Activated T-cell treated with anti-CD3 and anti-CD28 coated beads, Interleukin-2, amount 50 U/mL, for 72 hours (primary cell): ENCODE data around the gene ASL. TPM values are rescaled to one million over a fixed set of nuclear protein-coding genes. Genes with fewer than 3 reads are reported as not detected.
"Not testable (repeated sequence)": the region's sequence is repeated elsewhere in the genome, so short reads cannot be mapped to it uniquely, and the experiment has no call there.

ENCODE experiments used
- ATAC-seq, 2 donors: fragments of 150-1000 bp; cut with Tn5 transposase; replicated peaks in 1 of 2; 2 replicates each; pipeline ENCODE4 v1.10.0; 2021; ENCODE audit warnings: moderate library complexity in 2 of 2, mild to moderate bottlenecking in 1 of 2
- DNase-seq, 2 donors: peaks; one replicate each; pipeline ENCODE4 v3.0.0; 2021 to 2022; ENCODE audit warnings: mixed read lengths in 1 of 2
- H3K27ac Mint-ChIP-seq: one replicate; pipeline ENCODE4 v1.8.0; 2022; ENCODE audit warnings: mild to moderate bottlenecking, moderate library complexity, mixed read lengths
- H3K27me3 Mint-ChIP-seq: one replicate; pipeline ENCODE4 v1.8.0; 2022; ENCODE audit warnings: low read depth, mixed read lengths
- H3K36me3 Mint-ChIP-seq, 2 donors: one replicate each; pipeline ENCODE4 v1.8.0; 2022; ENCODE audit warnings: mixed read lengths in 2 of 2, mild to moderate bottlenecking in 1 of 2; ENCODE audit not compliant: insufficient read depth in 2 of 2
- H3K4me1 Mint-ChIP-seq: one replicate; pipeline ENCODE4 v1.8.0; 2022; ENCODE audit warnings: low read depth, mixed read lengths
- H3K4me3 Mint-ChIP-seq, 2 donors: one replicate each; pipeline ENCODE4 v1.8.0; 2022; ENCODE audit warnings: mild to moderate bottlenecking in 2 of 2, mixed read lengths in 2 of 2, moderate library complexity in 2 of 2
- H3K9me3 Mint-ChIP-seq, 2 donors: one replicate each; pipeline ENCODE4 v1.8.0; 2022; ENCODE audit warnings: mixed read lengths in 2 of 2
- total RNA-seq, 2 donors: library from RNA; stranded (reverse); gene quantifications; one replicate each; pipeline ENCODE4 v1.2.3, GENCODE V29; 2022

Gene ASL
- total RNA-seq: 10 to 100 TPM; 13.8 to 16.6 TPM

- Mint-ChIP-seq H3K36me3 (no peaks in the 10 kb centered on the region), H3K9me3 (no peaks in the 10 kb centered on the region), H3K4me1 (peaks cover 17% of the 10 kb centered on the region), H3K27me3 (no peaks in the 10 kb centered on the region), H3K27ac (peak within 1 kb of the TSS; percentile 60), H3K4me3 (peak within 1 kb of the TSS; percentile 86 to 90)
- ATAC-seq (peak; percentile 98), DNase-seq (peak; percentile 96)
Observed at GRCh38 chr7:66075590-66076461, at the start of gene ASL. TSS of gene ASL (plus strand) at chr7:66075819. CDS start at chr7:66076082, 263 bp downstream.

- H3K27ac Mint-ChIP-seq, DNase-seq: not testable (repeated sequence)
Observed at GRCh38 chr7:66028342-66028741, 47.3 kb upstream of the ASL start.

DNA sequence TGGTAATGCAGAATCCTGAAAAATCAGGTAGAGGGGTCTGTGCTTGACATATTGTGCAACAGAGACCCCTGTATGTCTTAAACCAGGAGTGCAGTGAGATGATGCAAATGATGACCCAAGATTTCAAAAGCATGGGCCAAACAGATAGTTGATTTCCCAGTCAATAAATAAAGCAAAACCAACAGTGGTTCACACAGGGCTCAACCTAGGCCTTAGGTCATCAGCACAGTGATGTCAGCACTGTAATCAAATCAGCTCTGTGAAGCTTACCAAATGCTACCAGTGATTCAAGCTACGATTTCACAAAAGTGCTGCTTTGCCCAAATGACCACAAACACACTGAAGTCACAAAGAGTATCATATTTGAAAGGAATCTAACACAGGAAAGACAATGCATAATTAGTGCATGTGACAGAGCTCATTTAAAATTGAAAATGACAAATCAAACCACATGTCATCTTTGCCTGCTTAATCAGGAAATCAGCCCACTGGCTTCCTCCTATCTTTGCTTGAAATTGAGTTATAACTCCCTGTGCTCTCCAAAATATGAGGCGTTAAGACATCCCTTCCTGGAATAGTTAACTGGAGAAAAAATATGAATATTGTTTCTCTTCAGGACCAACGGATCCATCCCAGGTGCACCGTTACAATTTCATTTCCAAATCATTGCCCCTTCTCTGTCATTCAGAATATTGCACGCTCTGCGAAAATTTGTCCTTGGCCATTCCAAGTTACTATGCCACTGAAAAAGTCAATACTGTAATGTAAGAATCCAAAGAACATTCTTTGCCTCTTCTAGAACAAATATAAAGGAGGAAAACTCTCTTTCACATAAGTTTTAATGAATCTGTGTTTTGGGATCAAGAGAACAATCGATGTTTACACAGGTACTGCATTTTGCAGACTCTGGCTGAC lies 41.9 kb upstream of the ASL start:
- DNase-seq: no peak
- peak; percentile 77 to 98 for ATAC-seq
- Mint-ChIP-seq H3K4me1 (no peaks in the 10 kb centered on the region), H3K27me3 (no peaks in the 10 kb centered on the region), H3K36me3 (no peaks in the 10 kb centered on the region), H3K9me3 (no peaks in the 10 kb centered on the region), H3K4me3 (no peak overlapping the region), H3K27ac (peak overlapping the region; percentile 60)

More at GRCh38 chr7:66028342-66028741, 47.3 kb upstream of the ASL start:
- H3K4me3 Mint-ChIP-seq, H3K27me3 Mint-ChIP-seq, H3K9me3 Mint-ChIP-seq, H3K36me3 Mint-ChIP-seq, H3K4me1 Mint-ChIP-seq, ATAC-seq: not testable (repeated sequence)

DNA sequence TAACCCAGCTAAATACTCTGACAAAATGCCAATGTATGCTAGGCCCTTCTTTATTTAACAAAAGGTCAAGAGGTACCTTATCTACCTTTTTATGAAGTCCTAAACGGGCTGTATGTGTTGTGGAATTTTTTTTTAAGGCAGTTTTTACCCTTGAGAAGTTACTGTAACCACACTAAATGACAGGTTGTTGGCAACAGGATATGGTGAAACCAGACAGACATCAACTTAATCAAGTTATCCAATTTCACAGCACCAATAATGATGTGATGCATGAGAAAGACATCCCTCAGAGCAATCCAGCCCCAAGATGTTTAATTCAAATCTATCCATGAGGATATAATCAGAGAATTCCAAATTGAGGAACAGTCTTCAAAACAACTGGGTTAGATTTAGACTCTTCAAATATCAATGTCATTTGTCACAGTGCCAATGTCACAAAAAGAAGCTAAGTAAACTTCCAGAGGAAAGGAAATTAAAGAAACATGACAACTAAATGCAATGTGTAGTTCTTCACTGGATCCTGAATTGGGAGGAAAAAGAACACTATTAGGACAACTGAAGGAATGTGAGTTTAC lies 41.1 kb upstream of the ASL start:
- not testable (repeated sequence) for DNase-seq, ATAC-seq, H3K9me3 Mint-ChIP-seq, H3K36me3 Mint-ChIP-seq, H3K27me3 Mint-ChIP-seq, H3K4me3 Mint-ChIP-seq, H3K4me1 Mint-ChIP-seq
- H3K27ac Mint-ChIP-seq: peak overlapping the region; percentile 60

DNA sequence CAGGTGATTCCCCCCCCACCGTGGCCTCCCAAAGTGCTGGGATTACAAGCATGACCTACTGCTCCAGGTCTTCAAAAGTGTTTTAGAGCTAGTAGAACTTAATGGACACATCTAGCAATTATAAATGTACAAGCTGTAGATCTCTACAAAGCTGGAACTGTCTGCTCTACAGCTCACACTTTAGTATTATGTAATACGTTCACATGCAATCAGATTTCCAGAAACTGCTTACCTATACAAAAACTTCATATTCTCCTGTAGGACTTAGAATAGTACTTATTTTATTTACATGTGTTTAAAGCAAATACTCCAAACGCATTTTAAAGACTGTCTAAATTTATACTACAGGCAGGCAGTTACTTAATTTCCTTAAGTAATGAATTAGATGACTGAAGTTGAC lies 39.2 kb upstream of the ASL start:
- ATAC-seq (no peak), DNase-seq (no peak)
- Mint-ChIP-seq H3K27ac (no peak overlapping the region), H3K9me3 (no peaks in the 10 kb centered on the region), H3K4me3 (no peak overlapping the region), H3K27me3 (peaks cover 5% of the 10 kb centered on the region), H3K36me3 (no peaks in the 10 kb centered on the region), H3K4me1 (no peaks in the 10 kb centered on the region)

GRCh38 chr7:66036788-66037187 lies 38.8 kb upstream of the ASL start:
- Mint-ChIP-seq H3K27me3 (peaks cover 8% of the 10 kb centered on the region), H3K4me3 (no peak overlapping the region), H3K36me3 (no peaks in the 10 kb centered on the region), H3K9me3 (no peaks in the 10 kb centered on the region), H3K4me1 (no peaks in the 10 kb centered on the region), H3K27ac (no peak overlapping the region)
- DNase-seq: no peak
- no peak for ATAC-seq

- H3K9me3 Mint-ChIP-seq: no peaks in the 10 kb centered on the region
- H3K36me3 Mint-ChIP-seq: no peaks in the 10 kb centered on the region
- DNase-seq (no peak), ATAC-seq (no peak)
- no peak overlapping the region for H3K27ac Mint-ChIP-seq
- no peak overlapping the region for H3K4me3 Mint-ChIP-seq
- peaks cover 21% of the 10 kb centered on the region for H3K27me3 Mint-ChIP-seq
- H3K4me1 Mint-ChIP-seq: no peaks in the 10 kb centered on the region
Observed at GRCh38 chr7:66039094-66039670, 36.4 kb upstream of the ASL start.

DNA sequence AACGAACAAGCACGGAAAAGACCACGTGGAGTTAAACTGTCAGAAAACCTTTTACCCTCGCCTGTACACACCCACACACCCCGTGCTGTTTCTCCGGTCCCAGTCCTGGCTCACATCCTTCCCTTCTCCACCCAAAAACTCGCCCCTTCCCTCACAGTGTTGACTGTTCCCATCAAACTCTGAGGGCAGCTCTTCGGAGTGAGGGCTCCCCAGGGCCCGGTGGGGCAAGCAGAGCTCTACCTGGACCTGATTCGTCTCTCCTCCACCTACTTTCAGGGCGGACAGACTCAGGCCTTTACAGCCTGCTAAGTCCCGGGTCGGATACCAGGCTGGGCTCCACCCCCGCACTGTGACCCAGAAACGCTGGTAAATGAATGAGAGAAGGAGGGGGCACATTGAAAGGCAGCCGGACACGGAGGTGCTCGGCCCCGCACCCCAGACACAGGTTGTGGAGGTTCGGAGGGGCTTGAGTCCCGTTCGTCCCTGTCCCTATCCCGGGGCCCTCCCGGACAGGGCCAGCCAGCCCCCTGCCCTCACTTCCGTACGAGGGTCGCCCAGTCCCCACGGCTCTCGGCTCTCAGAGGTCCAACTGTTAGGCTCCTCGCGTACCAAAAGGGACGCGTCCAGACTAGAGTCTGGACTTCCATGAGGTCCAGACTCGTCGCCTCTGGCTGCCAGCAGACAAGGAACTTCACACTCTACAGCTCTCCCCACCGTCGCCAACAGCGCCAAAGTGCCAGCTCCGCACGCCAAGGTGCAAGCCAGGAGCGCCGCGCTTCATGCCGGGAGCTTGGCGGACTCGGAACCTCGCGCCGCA lies 31.7 kb upstream of the ASL start:
- H3K4me1 Mint-ChIP-seq: no peaks in the 10 kb centered on the region
- peaks cover 22% of the 10 kb centered on the region for H3K27me3 Mint-ChIP-seq
- H3K36me3 Mint-ChIP-seq: no peaks in the 10 kb centered on the region
- peak overlapping the region; percentile 80 to 83 for H3K4me3 Mint-ChIP-seq
- no peaks in the 10 kb centered on the region for H3K9me3 Mint-ChIP-seq
- DNase-seq (peak; percentile 23 to 24), ATAC-seq (peak; percentile 61 to 65)
- no peak overlapping the region for H3K27ac Mint-ChIP-seq

- Mint-ChIP-seq H3K4me3 (peak overlapping the region; percentile 80 to 83), H3K27me3 (peaks cover 22% of the 10 kb centered on the region)
- not testable (repeated sequence) for H3K4me1 Mint-ChIP-seq, H3K36me3 Mint-ChIP-seq, DNase-seq, H3K27ac Mint-ChIP-seq, H3K9me3 Mint-ChIP-seq
- peak in 1 of 2 donors; percentile 4 for ATAC-seq
Observed at GRCh38 chr7:66044498-66044854, 31.1 kb upstream of the ASL start.

DNA sequence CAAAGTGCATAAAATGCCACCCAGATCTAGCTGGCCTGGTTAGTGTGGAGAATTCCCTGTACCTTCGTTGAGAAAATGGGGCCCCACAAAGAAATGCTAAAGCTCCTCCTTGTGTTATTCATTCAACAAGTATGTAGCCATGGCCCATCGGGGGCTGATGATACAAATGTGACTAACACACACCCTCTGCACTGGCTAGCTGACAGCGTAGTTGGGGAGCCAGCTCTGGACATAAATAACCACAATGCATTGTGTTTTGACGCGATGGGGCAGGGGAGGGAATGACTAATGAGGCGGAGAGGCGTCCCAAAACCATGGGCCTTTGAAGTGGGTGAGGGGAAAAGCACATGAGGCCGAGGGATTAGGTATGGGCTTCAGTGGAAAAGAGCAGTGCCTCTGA lies 28.2 kb upstream of the ASL start:
- H3K27me3 Mint-ChIP-seq: peaks cover 14% of the 10 kb centered on the region
- no peaks in the 10 kb centered on the region for H3K9me3 Mint-ChIP-seq
- no peaks in the 10 kb centered on the region for H3K36me3 Mint-ChIP-seq
- H3K4me1 Mint-ChIP-seq: no peaks in the 10 kb centered on the region
- H3K27ac Mint-ChIP-seq: no peak overlapping the region
- ATAC-seq: peak in 1 of 2 donors; percentile 29
- H3K4me3 Mint-ChIP-seq: no peak overlapping the region
- DNase-seq: no peak

- not testable (repeated sequence) for H3K36me3 Mint-ChIP-seq, DNase-seq, H3K4me1 Mint-ChIP-seq, H3K27me3 Mint-ChIP-seq, H3K27ac Mint-ChIP-seq, H3K9me3 Mint-ChIP-seq, H3K4me3 Mint-ChIP-seq, ATAC-seq
Observed at GRCh38 chr7:66049886-66050285, 25.7 kb upstream of the ASL start.

- Mint-ChIP-seq H3K27ac (no peak overlapping the region), H3K4me3 (no peak overlapping the region), H3K4me1 (peaks cover 1% of the 10 kb centered on the region), H3K27me3 (no peaks in the 10 kb centered on the region), H3K9me3 (no peaks in the 10 kb centered on the region), H3K36me3 (no peaks in the 10 kb centered on the region)
- ATAC-seq (no peak), DNase-seq (no peak)
Observed at GRCh38 chr7:66050337-66050957, 25.2 kb upstream of the ASL start.
